Psoas muscle (tissue), 8 donors: ENCODE data around the gene CCDC83. TPM values are rescaled to one million over a fixed set of nuclear protein-coding genes. Genes with fewer than 3 reads are reported as not detected.
A peak's percentile ranks its signal among the peaks of the same experiment; 100 is the strongest.

Experiments
- ATAC-seq, 4 donors: fragments of 200-7000 bp; cut with Tn5 transposase; one replicate each; pipeline ENCODE4 v1.9.1; 2020; ENCODE audit warnings: moderate library complexity in 3 of 4, mild to moderate bottlenecking in 2 of 4
- DNase-seq, 2 donors: peaks; one replicate each; pipeline ENCODE4 v3.0.0-alpha.2; 2020
- H3K27ac ChIP-seq: fragments of 200-600 bp; one replicate; pipeline ENCODE4 v1.8.0; 2022
- H3K27me3 ChIP-seq, 3 donors: fragments of 200-600 bp in 1 of 3; one replicate each; pipeline versions ENCODE4 v1.6.1 to v1.8.0; 2013 to 2022; ENCODE audit warnings: low read length in 2 of 3, mild to moderate bottlenecking in 2 of 3, moderate library complexity in 1 of 3; ENCODE audit not compliant: insufficient read depth in 3 of 3
- H3K36me3 ChIP-seq, 2 donors: fragments of 200-600 bp in 1 of 2; one replicate each; pipeline versions ENCODE4 v1.6.1 to v1.8.0; 2013 to 2022; ENCODE audit warnings: low read depth in 1 of 2, mild to moderate bottlenecking in 1 of 2, moderate library complexity in 1 of 2; ENCODE audit not compliant: insufficient read depth in 1 of 2
- H3K4me1 ChIP-seq: fragments of 200-600 bp; one replicate; pipeline ENCODE4 v1.8.0; 2022
- H3K4me3 ChIP-seq: fragments of 200-600 bp; one replicate; pipeline ENCODE4 v1.8.0; 2022; ENCODE audit warnings: mild to moderate bottlenecking
- H3K9me3 ChIP-seq: fragments of 200-600 bp; one replicate; pipeline ENCODE4 v1.8.0; 2022
- WGBS, 3 donors: extraction: QIAGEN DNeasy Blood & Tissue Kit; methylation state at CpG; one replicate each; pipeline versions ENCODE4 v1.1.6 to v1.1.7; 2013; 5-methylcytosine and 5-hydroxymethylcytosine counted together
- intact Hi-C, 2 donors: fragments of 100-400 bp; cut with DNase I; formaldehyde crosslinking; loops; one replicate each; pipeline versions ENCODE4 v1.11.0 to v1.14.2; 2022
- polyA plus RNA-seq, 3 donors: library from polyadenylated mRNA; stranded (reverse); fragments of 200-250 nt; gene quantifications; one replicate each; pipeline ENCODE4 v1.2.3, GENCODE V29; 2013
- total RNA-seq, 4 donors: library from RNA; stranded (reverse); fragmentation: NEBNext Ultra II Directional in 2 of 4; extraction: Animal tissue kit (Norgen Biotek cat#: 25700) in 2 of 4; gene quantifications; one replicate each; pipeline versions ENCODE4 v1.2.1 to v1.2.4, GENCODE V29; 2021 to 2023
- TF ChIP-seq, protein P1 (sequence below): fragments of 200-600 bp; IDR thresholded peaks from one replicate; pipeline ENCODE4 v1.8.0; 2022; ENCODE audit warnings: antibody characterized with exemption
- donor health status: healthy with polysubstance abuse.
- donor health status: DM: no; HTN: no; CAD: no; lungs with moderate emphysema.
- donor health status: Bipolar disorder and iron deficiency.
- donor health status: healthy.
- donor health status: DM: yes; HTN: yes; CAD: no.
- donor health status: DM: no; HTN: no; CAD: no.
- donor health status: DM: no; HTN: no; CAD: no.
- donor health status: DM: yes; HTN: yes; CAD: no.

CCDC83 gene
- total and polyA plus RNA-seq, 7 donors = not detected

DNA sequence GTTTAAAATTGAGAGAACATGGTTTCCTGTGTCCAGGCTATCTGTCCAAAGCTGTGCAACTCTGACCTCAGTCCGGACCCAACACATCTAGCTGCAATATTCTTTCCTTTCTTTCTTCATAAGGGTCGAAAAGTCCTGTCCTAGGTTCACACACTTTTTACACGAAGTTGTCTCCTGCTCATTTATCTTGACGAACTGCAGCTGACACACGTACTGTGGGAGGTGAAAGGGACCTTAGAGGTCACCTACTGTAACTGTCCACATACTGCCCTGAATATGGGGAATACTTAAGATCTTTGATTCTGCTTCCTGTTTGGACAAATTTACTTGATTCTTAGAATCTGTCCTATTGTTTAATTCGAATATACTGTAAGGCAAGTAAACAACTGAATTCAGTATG is 105.9 kb downstream of the CCDC83 start:
- Histone ChIP-seq H3K27me3 (no peaks in the 10 kb centered on the region), H3K4me1 (peaks cover 14% of the 10 kb centered on the region), H3K27ac (peak overlapping the region; percentile 64), H3K9me3 (no peaks in the 10 kb centered on the region), H3K36me3 (peaks cover 5 to 82% of the 10 kb centered on the region in 2 donors), H3K4me3 (no peak overlapping the region)
- WGBS, 3 donors = 45 to 52% (median 51%) methylated on average over 6 of the region's 6 CpGs
- ATAC-seq (peak in 3 of 4 donors; percentile 34 to 41 (median 35)), DNase-seq (no peak)
- intact Hi-C loops = loop anchor here in 1 of 2 donors (5.0 kb wide), 1 partner anchor 66 kb away; no protein-coding TSS in a partner anchor
- TF ChIP-seq, protein P1, sequence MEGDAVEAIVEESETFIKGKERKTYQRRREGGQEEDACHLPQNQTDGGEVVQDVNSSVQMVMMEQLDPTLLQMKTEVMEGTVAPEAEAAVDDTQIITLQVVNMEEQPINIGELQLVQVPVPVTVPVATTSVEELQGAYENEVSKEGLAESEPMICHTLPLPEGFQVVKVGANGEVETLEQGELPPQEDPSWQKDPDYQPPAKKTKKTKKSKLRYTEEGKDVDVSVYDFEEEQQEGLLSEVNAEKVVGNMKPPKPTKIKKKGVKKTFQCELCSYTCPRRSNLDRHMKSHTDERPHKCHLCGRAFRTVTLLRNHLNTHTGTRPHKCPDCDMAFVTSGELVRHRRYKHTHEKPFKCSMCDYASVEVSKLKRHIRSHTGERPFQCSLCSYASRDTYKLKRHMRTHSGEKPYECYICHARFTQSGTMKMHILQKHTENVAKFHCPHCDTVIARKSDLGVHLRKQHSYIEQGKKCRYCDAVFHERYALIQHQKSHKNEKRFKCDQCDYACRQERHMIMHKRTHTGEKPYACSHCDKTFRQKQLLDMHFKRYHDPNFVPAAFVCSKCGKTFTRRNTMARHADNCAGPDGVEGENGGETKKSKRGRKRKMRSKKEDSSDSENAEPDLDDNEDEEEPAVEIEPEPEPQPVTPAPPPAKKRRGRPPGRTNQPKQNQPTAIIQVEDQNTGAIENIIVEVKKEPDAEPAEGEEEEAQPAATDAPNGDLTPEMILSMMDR = no peak

DNA sequence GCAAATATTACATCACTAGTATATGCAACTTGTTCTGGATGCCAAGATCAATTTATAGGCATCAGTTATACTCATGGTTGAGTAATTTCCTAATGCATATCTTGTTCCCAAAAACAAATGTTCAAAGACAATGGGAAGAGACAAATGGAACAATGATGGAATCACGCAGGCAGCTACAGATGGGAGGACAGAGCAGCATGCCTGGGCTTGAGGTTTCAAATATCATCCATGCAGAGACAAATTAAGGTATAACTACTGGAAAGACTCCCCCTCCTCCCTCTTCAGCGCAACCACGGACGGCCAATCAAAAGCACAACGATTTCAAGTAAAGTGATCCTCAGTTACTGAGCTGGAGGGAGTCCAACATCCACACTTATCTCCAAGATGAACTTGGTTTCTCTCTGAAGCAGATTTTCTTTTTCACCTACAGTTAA is 106.8 kb downstream of the CCDC83 start:
- Histone ChIP-seq H3K36me3 (peaks cover 3 to 81% of the 10 kb centered on the region in 2 donors), H3K27ac (peak overlapping the region; percentile 64), H3K27me3 (no peaks in the 10 kb centered on the region), H3K9me3 (no peaks in the 10 kb centered on the region), H3K4me1 (peaks cover 14% of the 10 kb centered on the region), H3K4me3 (no peak overlapping the region)
- WGBS, 3 donors = 26 to 37% (median 32%) methylated on average over 5 of the region's 5 CpGs
- TF ChIP-seq, protein P1 = no peak
- ATAC-seq = peak; percentile 67 to 82 (median 80)
- intact Hi-C loops = loop anchor here in 1 of 2 donors (5.0 kb wide), 1 partner anchor 65 kb away; no protein-coding TSS in a partner anchor
- no peak for DNase-seq

DNA sequence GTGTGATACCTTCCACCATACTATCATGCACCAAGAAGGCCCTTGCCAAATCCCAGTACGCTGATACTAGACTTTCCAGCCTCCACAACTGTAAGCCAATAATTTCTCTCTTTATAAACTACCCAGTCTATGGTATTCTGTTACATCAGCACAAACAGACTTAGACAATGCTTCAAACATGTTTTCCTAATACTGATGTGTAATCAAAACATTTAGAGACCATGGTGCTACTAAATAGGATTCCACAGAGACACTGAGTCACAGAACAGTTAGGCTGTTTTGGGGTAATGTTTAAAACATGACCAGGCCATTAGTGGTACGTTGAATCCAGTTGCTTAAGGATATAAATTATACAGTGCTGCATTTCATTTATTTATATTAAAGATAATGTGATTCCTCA is 110.0 kb downstream of the CCDC83 start:
- 41 to 75% (median 69%) methylated on average over 2 of the region's 2 CpGs for WGBS, 3 donors
- Histone ChIP-seq H3K9me3 (no peaks in the 10 kb centered on the region), H3K4me3 (no peak overlapping the region), H3K27ac (no peak overlapping the region), H3K27me3 (no peaks in the 10 kb centered on the region), H3K4me1 (peaks cover 17% of the 10 kb centered on the region), H3K36me3 (peaks cover 5 to 71% of the 10 kb centered on the region in 2 donors)
- ATAC-seq = peak in 2 of 4 donors; percentile 18 to 22
- intact Hi-C loops = no loop called here
- DNase-seq = no peak
- TF ChIP-seq, protein P1 = no peak

DNA sequence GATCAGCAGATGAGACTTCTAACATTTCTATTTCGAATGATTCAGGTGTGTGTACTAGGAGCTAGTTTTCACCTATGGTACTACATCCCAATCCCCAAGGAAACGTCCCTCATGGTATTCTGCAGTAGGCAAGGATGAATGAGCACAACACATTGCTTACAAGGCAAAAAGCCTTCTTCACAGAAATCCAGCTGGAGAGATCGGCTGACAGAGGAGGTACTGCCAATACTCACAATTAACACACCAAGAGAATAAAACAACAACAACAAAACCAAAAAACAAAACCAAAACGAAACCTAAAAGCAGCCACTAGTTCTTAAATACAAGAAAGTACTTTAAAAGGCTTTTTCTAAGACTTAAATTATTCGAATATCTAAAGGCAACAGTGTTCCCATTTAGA is 112.3 kb downstream of the CCDC83 start:
- Histone ChIP-seq H3K27ac (peak overlapping the region; percentile 38), H3K4me1 (peaks cover 10% of the 10 kb centered on the region), H3K36me3 (peaks cover 5 to 78% of the 10 kb centered on the region in 2 donors), H3K9me3 (no peaks in the 10 kb centered on the region), H3K27me3 (no peaks in the 10 kb centered on the region), H3K4me3 (no peak overlapping the region)
- ATAC-seq (no peak), DNase-seq (no peak)
- WGBS, 3 donors = 64 to 74% (median 66%) methylated on average over 5 of the region's 5 CpGs
- intact Hi-C loops = no loop called here
- TF ChIP-seq, protein P1 = no peak

Other genes with a start within 250 kb of the CCDC83 start
- 1 to 10 TPM; 3.4 to 5.3 (median 3.8) TPM for gene DLG2, start 228.0 kb upstream of the CCDC83 start, total RNA-seq
- gene DLG2, start 228.0 kb upstream of the CCDC83 start, polyA plus RNA-seq = 1 to 10 TPM in 1 of 3 donors, under 1 TPM in 2; 0.23 to 1.3 (median 0.35) TPM
- 10 to 100 TPM; 20.0 to 33.3 (median 25.2) TPM for gene TMEM126B, start 226.8 kb upstream of the CCDC83 start, total RNA-seq
- gene TMEM126B, start 226.8 kb upstream of the CCDC83 start, polyA plus RNA-seq = 10 to 100 TPM; 28.6 to 40.6 (median 40.0) TPM
- 10 to 100 TPM; 32.4 to 51.5 (median 39.1) TPM for gene TMEM126A, start 207.4 kb upstream of the CCDC83 start, total RNA-seq
- 100 to 1,000 TPM in 1 of 3 donors, 10 to 100 TPM in 2; 70.6 to 107 (median 72.0) TPM for gene TMEM126A, start 207.4 kb upstream of the CCDC83 start, polyA plus RNA-seq
- 10 to 100 TPM; 14.0 to 32.3 (median 19.4) TPM for gene CREBZF, start 190.3 kb upstream of the CCDC83 start, total RNA-seq
- 10 to 100 TPM; 14.1 to 25.6 (median 17.9) TPM for gene CREBZF, start 190.3 kb upstream of the CCDC83 start, polyA plus RNA-seq
- gene CCDC89, start 169.2 kb upstream of the CCDC83 start, total RNA-seq = under 1 TPM in 3 of 4 donors, not detected in 1; 0.15 to 0.71 (median 0.42) TPM
- 1 to 10 TPM in 1 of 3 donors, under 1 TPM in 2; 0.13 to 2.0 (median 0.20) TPM for gene CCDC89, start 169.2 kb upstream of the CCDC83 start, polyA plus RNA-seq
- gene SYTL2, start 44.2 kb upstream of the CCDC83 start, total RNA-seq = 1 to 10 TPM; 3.2 to 5.6 (median 5.1) TPM
- gene SYTL2, start 44.2 kb upstream of the CCDC83 start, polyA plus RNA-seq = 1 to 10 TPM; 1.7 to 4.8 (median 2.3) TPM
- gene PICALM, start 213.7 kb downstream of the CCDC83 start, total RNA-seq = 100 to 1,000 TPM in 3 of 4 donors, 10 to 100 TPM in 1; 79.8 to 123 (median 115) TPM
- 10 to 100 TPM; 42.0 to 89.1 (median 60.9) TPM for gene PICALM, start 213.7 kb downstream of the CCDC83 start, polyA plus RNA-seq